OCI-LY3 (cell line): ENCODE measurements around the gene CD84.

Experiments used
- EZH2phosphoT487 ChIP-seq: fragments of 200-600 bp; shearing (Covaris generic); IDR thresholded peaks from 2 replicates; pipeline ENCODE4 v1.6.1; 2018; ENCODE audit warnings: antibody characterized with exemption, mixed run types, low read depth
- TF ChIP-seq, protein P1 (sequence below): fragments of 200-600, 300-600 bp; sonication (generic); IDR thresholded peaks from 2 replicates; pipeline ENCODE4 v1.5.1; 2014; ENCODE audit warnings: antibody characterized with exemption, low read length, low read depth

- TF ChIP-seq, protein P1, sequence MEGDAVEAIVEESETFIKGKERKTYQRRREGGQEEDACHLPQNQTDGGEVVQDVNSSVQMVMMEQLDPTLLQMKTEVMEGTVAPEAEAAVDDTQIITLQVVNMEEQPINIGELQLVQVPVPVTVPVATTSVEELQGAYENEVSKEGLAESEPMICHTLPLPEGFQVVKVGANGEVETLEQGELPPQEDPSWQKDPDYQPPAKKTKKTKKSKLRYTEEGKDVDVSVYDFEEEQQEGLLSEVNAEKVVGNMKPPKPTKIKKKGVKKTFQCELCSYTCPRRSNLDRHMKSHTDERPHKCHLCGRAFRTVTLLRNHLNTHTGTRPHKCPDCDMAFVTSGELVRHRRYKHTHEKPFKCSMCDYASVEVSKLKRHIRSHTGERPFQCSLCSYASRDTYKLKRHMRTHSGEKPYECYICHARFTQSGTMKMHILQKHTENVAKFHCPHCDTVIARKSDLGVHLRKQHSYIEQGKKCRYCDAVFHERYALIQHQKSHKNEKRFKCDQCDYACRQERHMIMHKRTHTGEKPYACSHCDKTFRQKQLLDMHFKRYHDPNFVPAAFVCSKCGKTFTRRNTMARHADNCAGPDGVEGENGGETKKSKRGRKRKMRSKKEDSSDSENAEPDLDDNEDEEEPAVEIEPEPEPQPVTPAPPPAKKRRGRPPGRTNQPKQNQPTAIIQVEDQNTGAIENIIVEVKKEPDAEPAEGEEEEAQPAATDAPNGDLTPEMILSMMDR: no peak
- TF ChIP-seq EZH2phosphoT487: no peak
These were observed 36.4 kb upstream of the CD84 start for GRCh38 chr1:160615660-160616059.
